K562 treated with DMSO at 1 percent for 24 hours (cell line): Measurements from ENCODE around the gene TTC23L. TPM values are rescaled to one million over a fixed set of nuclear protein-coding genes. Genes with fewer than 3 reads are reported as not detected.

ENCODE experiments used
- total RNA-seq: library from RNA; unstranded; fragments of 300-600 nt; gene quantifications from 2 replicates; pipeline ENCODE4 v1.2.3, GENCODE V29; 2022; ENCODE audit warnings: low read depth; ENCODE audit not compliant: insufficient read depth

TTC23L gene, protein sequence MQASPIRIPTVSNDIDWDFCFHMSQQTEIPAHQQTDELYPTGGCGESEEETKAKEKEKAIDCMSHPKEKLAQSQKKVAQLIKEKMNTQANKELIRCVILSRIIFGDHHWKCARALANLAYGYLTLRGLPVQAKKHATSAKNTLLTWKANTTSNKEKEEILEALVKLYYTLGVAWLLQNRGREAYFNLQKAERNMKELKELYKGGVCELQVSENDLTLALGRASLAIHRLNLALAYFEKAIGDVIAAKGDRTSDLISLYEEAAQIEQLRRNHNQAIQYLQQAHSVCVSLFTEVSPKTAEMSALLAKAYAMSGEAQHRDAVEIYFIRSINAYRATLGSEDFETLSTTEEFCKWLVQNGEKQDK
- 0.43 TPM in 1 of 2 replicates, not detected in the other for total RNA-seq

DNA sequence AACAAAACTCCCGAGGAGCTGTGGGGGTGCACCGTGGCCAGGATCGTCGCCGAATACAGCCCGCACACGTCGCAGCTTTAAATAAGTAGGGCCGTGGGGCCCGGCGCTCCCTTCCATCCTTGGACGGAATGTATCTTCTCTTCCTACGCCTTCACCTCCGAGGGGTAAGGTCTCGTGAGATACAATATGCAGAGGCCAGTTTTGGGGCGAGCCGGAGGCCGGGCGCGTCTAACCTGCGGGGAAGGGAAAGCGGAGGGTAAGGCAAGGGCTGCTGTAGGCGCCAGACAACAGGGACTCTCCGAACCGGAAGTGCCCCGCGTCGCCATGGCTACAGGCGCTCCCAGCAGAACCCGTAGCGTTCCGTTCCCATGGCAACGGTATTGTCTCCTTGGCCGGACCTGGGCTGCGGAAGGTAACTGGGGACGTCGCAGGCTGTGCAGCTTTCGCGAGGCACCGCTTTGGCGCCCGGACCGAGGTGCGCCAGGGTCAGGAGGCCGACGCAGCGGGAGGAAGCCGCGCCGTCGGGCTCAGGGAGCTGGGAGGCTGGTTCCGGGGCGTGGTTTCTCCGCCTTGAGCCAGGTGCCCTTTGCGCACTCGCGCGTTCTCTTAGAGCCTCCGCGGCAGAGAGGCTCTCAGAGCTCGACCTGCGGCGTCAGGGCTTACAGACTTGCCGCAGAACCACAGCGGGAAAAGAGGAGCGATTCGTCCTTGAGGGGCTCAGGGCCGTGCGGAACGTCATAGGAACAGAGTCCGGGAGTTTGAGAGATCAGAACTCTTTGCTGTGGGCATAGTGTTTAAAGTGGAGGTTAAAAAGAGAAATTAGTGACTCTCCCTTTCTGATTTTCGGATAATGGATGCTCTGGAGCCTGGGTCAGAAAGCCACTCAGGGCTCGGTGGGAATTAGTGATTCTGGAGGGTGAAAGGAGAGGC, at the start of gene TTC23L:
Gene TTC23L (plus strand): TSS at position 380 of the 930 bp plus-strand sequence. CDS start 1,508 bp downstream, outside the sequence.

DNA sequence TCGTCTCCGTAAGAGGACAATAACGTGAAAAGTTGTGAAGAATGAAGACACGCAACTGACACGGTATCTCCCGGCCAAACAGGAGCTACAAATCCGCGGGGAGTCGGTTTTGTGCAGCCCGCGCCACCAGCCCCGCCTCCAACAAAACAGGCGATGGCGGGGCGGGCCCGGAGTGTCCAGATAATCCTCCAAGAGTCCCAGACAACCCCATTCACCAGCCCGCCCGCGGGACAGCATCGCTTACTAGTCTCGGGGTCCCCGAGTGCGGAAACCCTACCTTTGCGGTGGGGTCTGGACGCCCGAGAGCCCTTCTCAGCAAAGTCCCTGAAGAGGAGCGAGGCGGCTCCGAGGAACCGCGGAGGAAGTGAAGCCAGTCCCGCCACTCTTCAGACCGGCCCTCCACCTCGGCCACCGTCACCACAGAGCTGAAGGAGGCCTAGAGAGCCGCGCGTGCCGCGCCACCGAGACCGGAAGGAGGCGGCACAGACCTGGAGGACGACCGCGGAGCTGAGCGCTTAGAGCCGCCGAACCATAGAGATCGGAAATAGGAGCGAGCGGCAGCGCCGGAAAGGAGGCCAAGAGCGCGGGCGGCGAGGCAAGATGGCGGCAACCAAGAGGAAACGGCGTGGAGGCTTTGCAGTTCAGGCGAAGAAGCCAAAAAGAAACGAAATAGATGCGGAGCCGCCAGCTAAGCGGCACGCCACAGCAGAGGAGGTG, 76.3 kb downstream of the TTC23L start, which contains the start of the genes BRIX1 and RAD1:
Gene BRIX1 (plus strand): TSS at position 573 of the 717 bp plus-strand sequence. CDS start 28 bp downstream, at position 601.
Gene RAD1 (minus strand): TSS at position 366 of the 717 bp plus-strand sequence. CDS start 612 bp downstream, outside the sequence.

DNA sequence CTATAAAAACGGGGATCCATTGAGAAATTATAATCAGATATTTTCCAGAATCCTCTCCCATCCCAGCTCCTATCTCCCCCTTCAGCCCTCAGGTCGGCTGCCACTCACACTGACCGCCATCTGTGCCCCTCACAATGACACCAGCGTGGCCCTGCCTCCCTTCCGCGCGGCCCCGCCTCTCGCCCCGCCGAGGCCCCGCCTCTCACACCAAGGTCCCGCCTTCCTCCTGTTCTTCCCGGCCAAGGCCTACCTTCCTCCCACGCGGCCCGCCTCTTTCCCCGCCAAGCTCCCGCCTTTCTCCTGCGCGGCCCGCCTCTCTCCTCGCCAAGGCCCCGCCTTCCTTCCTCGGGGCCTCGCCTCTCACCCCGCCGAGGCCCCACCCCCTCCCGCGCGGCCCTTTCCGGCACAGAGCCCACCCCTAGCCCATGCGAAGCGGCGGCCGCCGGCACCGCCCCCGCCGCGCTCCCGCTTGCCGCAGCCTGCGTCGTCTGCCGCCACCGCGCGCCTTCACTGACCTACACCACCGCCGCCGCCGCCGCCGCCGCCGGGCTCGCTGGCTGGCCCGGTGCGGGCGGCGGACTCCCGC, 90.3 kb downstream of the TTC23L start, which contains the start of gene DNAJC21:
Gene DNAJC21 (plus strand): TSS at position 426 of the 586 bp plus-strand sequence. CDS start 261 bp downstream, outside the sequence.

Other genes starting within 250 kb of the TTC23L start
- gene RAI14, start 182.8 kb upstream of the TTC23L start, total RNA-seq: 23.0 and 34.2 TPM in 2 replicates
- 26.3 and 35.4 TPM in 2 replicates for gene RAD1, start 76.3 kb downstream of the TTC23L start, total RNA-seq
- gene BRIX1, start 76.5 kb downstream of the TTC23L start, total RNA-seq: 22.0 and 23.2 TPM in 2 replicates
- 35.8 and 42.9 TPM in 2 replicates for gene DNAJC21, start 90.4 kb downstream of the TTC23L start, total RNA-seq
- not detected in 2 replicates for gene AGXT2, start 208.8 kb downstream of the TTC23L start, total RNA-seq